HepG2 (cell line): ENCODE results near the gene TLN1. TPM values are rescaled to one million over a fixed set of nuclear protein-coding genes. Genes with fewer than 3 reads are reported as not detected.
A peak's percentile ranks its signal among the peaks of the same experiment; 100 is the strongest.

Source experiments
- ATAC-seq: fragments of 200-7000 bp; cut with Tn5 transposase; 3 replicates; pipeline ENCODE4 v1.9.1; 2020; ENCODE audit warnings: mild to moderate bottlenecking, moderate library complexity
- BruUV-seq: library from RNA; stranded (reverse); fragments of 400-500 nt; replicated peaks from 2 replicates; lab custom pipeline; 2021; lab: Mats Ljungman, UMichigan
- CTCF ChIA-PET: fragments of 300-600 bp; formaldehyde crosslinking; extraction: SDS; loops from one replicate; lab custom pipeline; 2021; ENCODE audit warnings: low total read pairs, inconsistent platforms, low intra/inter-chr PET ratio; lab: Yijun Ruan, JAX
- POLR2A ChIA-PET: fragments of 350-600 bp; sonication (Branson Sonifier 250); formaldehyde crosslinking; loops from one replicate; lab custom pipeline; 2020; ENCODE audit warnings: antibody characterized with exemption, inconsistent platforms; lab: Yijun Ruan, JAX
- DNase-seq: peaks from one replicate; pipeline ENCODE4 v3.0.0-alpha.2; 2015; ENCODE audit warnings: low spot score
- FAIRE-seq: peaks from 3 replicates; lab custom pipeline; 2011; peaks lifted over from hg19 to GRCh38; lab: Jason Lieb, UNC
- H2AFZ ChIP-seq: one replicate; pipeline ENCODE4 v1.6.1; 2011; ENCODE audit warnings: low read length, inconsistent platforms
- H3K27ac ChIP-seq: fragments of 300-600 bp; 3 replicates; pipeline ENCODE4 v1.8.0; 2011; ENCODE audit warnings: mixed run types, mild to moderate bottlenecking, mixed read lengths, low read length, inconsistent platforms; ENCODE audit not compliant: insufficient read depth; ENCODE audit errors: extremely low read length
- H3K27me3 ChIP-seq, 2 experiments: fragments of 200-600 bp in 1 of 2; 2 replicates in 1 of 2; 3 replicates in 1 of 2; pipeline versions ENCODE4 v1.6.0 to v1.8.0; 2011; ENCODE audit warnings: low read length in 2 of 2, mild to moderate bottlenecking in 2 of 2, moderate library complexity in 2 of 2, inconsistent platforms in 1 of 2; ENCODE audit not compliant: insufficient read depth in 2 of 2, control insufficient read depth in 1 of 2
- H3K36me3 ChIP-seq, 2 experiments: fragments of 200-600 bp in 1 of 2; replicated peaks in 1 of 2; 2 replicates in 1 of 2; 3 replicates in 1 of 2; pipeline versions ENCODE4 v1.5.1 to v1.8.0; 2011; ENCODE audit warnings: low read length in 2 of 2, inconsistent platforms in 1 of 2; ENCODE audit not compliant: insufficient read depth in 2 of 2, control insufficient read depth in 1 of 2
- H3K4me1 ChIP-seq: 2 replicates; pipeline ENCODE4 v1.5.1; 2012; ENCODE audit warnings: low read length, inconsistent platforms; ENCODE audit not compliant: insufficient read depth
- H3K4me2 ChIP-seq: 2 replicates; pipeline ENCODE4 v1.6.0; 2011; ENCODE audit warnings: low read depth, low read length, inconsistent platforms
- H3K4me3 ChIP-seq, 3 experiments: fragments of 200-600 bp in 1 of 3; sonication (generic), shearing (Covaris generic) in 1 of 3; replicated peaks in 1 of 3; 2 replicates each; pipeline ENCODE4 v1.5.1; 2011 to 2016; ENCODE audit warnings: low read length in 3 of 3, inconsistent platforms in 2 of 3, low read depth in 2 of 3, mild to moderate bottlenecking in 2 of 3, control low read depth in 1 of 3, mixed read lengths in 1 of 3; ENCODE audit not compliant: insufficient read depth in 1 of 3
- H3K79me2 ChIP-seq: one replicate; pipeline ENCODE4 v1.6.1; 2011; ENCODE audit warnings: low read length, inconsistent platforms; ENCODE audit not compliant: insufficient read depth
- H3K9ac ChIP-seq: 2 replicates; pipeline ENCODE4 v1.6.0; 2011; ENCODE audit warnings: mild to moderate bottlenecking, low read depth, low read length, inconsistent platforms; ENCODE audit not compliant: insufficient read depth
- H3K9me3 ChIP-seq: 2 replicates; pipeline ENCODE4 v1.5.1; 2012; ENCODE audit warnings: mild to moderate bottlenecking, low read length
- H4K20me1 ChIP-seq: 2 replicates; pipeline ENCODE4 v1.6.0; 2011; ENCODE audit warnings: inconsistent platforms, mild to moderate bottlenecking, low read length, moderate library complexity; ENCODE audit not compliant: insufficient read depth
- ATF1 ChIP-seq: IDR thresholded peaks from 2 replicates; pipeline ENCODE4 v1.6.1; 2016; ENCODE audit warnings: mild to moderate bottlenecking, control low read depth
- CHD4 ChIP-seq: fragments of 200-600 bp; sonication (generic); IDR thresholded peaks from 2 replicates; pipeline ENCODE4 v1.7.0; 2017; ENCODE audit warnings: mild to moderate bottlenecking, low read length, borderline replicate concordance
- DNMT1 ChIP-seq: sonication (generic); formaldehyde crosslinking; IDR thresholded peaks from 2 replicates; pipeline ENCODE4 v1.5.1; 2020; ENCODE audit warnings: mild to moderate bottlenecking, missing genetic modification reagents
- NFE2 ChIP-seq: sonication (generic); formaldehyde crosslinking; IDR thresholded peaks from 2 replicates; pipeline ENCODE4 v1.4.0; 2020; ENCODE audit warnings: missing genetic modification reagents
- NR2F6 ChIP-seq, 2 experiments: IDR thresholded peaks; 2 replicates each; pipeline ENCODE4 v1.6.1; 2016; ENCODE audit warnings: antibody characterized with exemption in 1 of 2, mild to moderate bottlenecking in 1 of 2
- PHF20 ChIP-seq: sonication (generic); formaldehyde crosslinking; IDR thresholded peaks from 2 replicates; pipeline ENCODE4 v1.5.0; 2020; ENCODE audit warnings: mild to moderate bottlenecking, missing genetic modification reagents
- RFX5 ChIP-seq: IDR thresholded peaks from 2 replicates; pipeline ENCODE4 v1.6.1; 2011; ENCODE audit warnings: low read depth, low read length, improper control_type of control experiment
- SAP130 ChIP-seq: IDR thresholded peaks from 2 replicates; pipeline ENCODE4 v1.6.1; 2016; ENCODE audit warnings: low read depth
- TCF12 ChIP-seq, 2 experiments: fragments of 450-650 bp in 1 of 2; sonication (generic) in 1 of 2; formaldehyde crosslinking in 1 of 2; IDR thresholded peaks; 2 replicates each; pipeline versions ENCODE4 v1.6.1 to v1.8.0; 2017 to 2022; ENCODE audit warnings: antibody characterized with exemption in 1 of 2, mild to moderate bottlenecking in 1 of 2, missing genetic modification reagents in 1 of 2, moderate library complexity in 1 of 2
- TOPORS ChIP-seq: sonication (generic); formaldehyde crosslinking; IDR thresholded peaks from 2 replicates; pipeline ENCODE4 v1.8.0; 2023; ENCODE audit warnings: mild to moderate bottlenecking, missing genetic modification reagents
- ZFX ChIP-seq: sonication (generic); formaldehyde crosslinking; IDR thresholded peaks from 2 replicates; pipeline ENCODE4 v1.4.0; 2020; ENCODE audit warnings: mild to moderate bottlenecking, low read depth, missing genetic modification reagents, moderate library complexity
- ZNF121 ChIP-seq: sonication (generic); formaldehyde crosslinking; IDR thresholded peaks from 2 replicates; pipeline ENCODE4 v1.5.0; 2020; ENCODE audit warnings: mild to moderate bottlenecking, missing genetic modification reagents
- ZNF280D ChIP-seq: sonication (generic); formaldehyde crosslinking; IDR thresholded peaks from 2 replicates; pipeline ENCODE4 v1.5.1; 2020; ENCODE audit warnings: mild to moderate bottlenecking, missing genetic modification reagents
- ZNF512B ChIP-seq: sonication (generic); formaldehyde crosslinking; IDR thresholded peaks from 2 replicates; pipeline ENCODE4 v1.5.1; 2020; ENCODE audit warnings: missing genetic modification reagents, mild to moderate bottlenecking, borderline replicate concordance
- ZNF570 ChIP-seq: sonication (generic); formaldehyde crosslinking; IDR thresholded peaks from 2 replicates; pipeline ENCODE4 v1.4.0; 2020; ENCODE audit warnings: mild to moderate bottlenecking, missing genetic modification reagents, borderline replicate concordance
- ZNF788 ChIP-seq: sonication (generic); formaldehyde crosslinking; IDR thresholded peaks from 2 replicates; pipeline ENCODE4 v1.5.0; 2020; ENCODE audit warnings: mild to moderate bottlenecking, missing genetic modification reagents, borderline replicate concordance
- ZSCAN29 ChIP-seq: sonication (generic); formaldehyde crosslinking; conservative IDR thresholded peaks from 2 replicates; pipeline ENCODE4 v1.4.0; 2020; ENCODE audit warnings: mild to moderate bottlenecking, missing genetic modification reagents
- ZZZ3 ChIP-seq: sonication (generic); formaldehyde crosslinking; IDR thresholded peaks from 2 replicates; pipeline ENCODE4 v1.4.0; 2020; ENCODE audit warnings: missing genetic modification reagents, mild to moderate bottlenecking, borderline replicate concordance
- WGBS: methylation state at CpG from one replicate; pipeline ENCODE4 v1.1.6; 2017; ENCODE audit warnings: low lambda C conversion rate; 5-methylcytosine and 5-hydroxymethylcytosine counted together
- in situ Hi-C: cut with HindIII; loops from 2 replicates; pipeline ENCODE4 v1.10.0; 2017; ENCODE audit warnings: low pct_unique_long_range_greater_than_20kb; ENCODE audit not compliant: extremely low pct_ligation_motif_present
- intact Hi-C: fragments of 100-400 bp; cut with micrococcal nuclease; formaldehyde crosslinking; loops from one replicate; pipeline ENCODE4 v1.10.0; 2022; ENCODE audit not compliant: unreplicated experiment
- polyA plus RNA-seq, 8 experiments: library from polyadenylated mRNA; depleted of rRNA in 3 of 8; stranded (reverse) in 7 of 8; unstranded in 1 of 8; fragments of >200 nt; fragmentation: Illumina TruSeq in 4 of 8; extraction: Trizol in 4 of 8; gene quantifications; 2 replicates each; pipeline versions ENCODE4 v1.2.1 to v1.2.3, GENCODE V29; 2011 to 2016; ENCODE audit warnings: low read depth in 4 of 8, missing spikeins in 1 of 8, mixed read lengths in 1 of 8; ENCODE audit not compliant: insufficient read depth in 1 of 8
- total RNA-seq, 5 experiments: library from RNA; depleted of rRNA; stranded (reverse); fragments of >200 nt; fragmentation: Illumina TruSeq; extraction: Trizol; gene quantifications; 2 replicates each; pipeline ENCODE4 v1.2.3, GENCODE V29; 2016; ENCODE audit warnings: low read depth in 1 of 5

The TLN1 gene
- total and polyA plus RNA-seq, 2 of the 13 experiments (the other 11 are each of a cell fraction or from before 2014, with no cell fraction given): 35.2 to 51.8 TPM

- 30% methylated on average over 16 of the region's 22 CpGs for WGBS
- no peak within 1 kb of the TSS for H3K27ac ChIP-seq
- TF ChIP-seq NR2F6 (IDR thresholded peaks at IDR 0.05) (no peak), NR2F6 (CRISPR knock-in tag; IDR thresholded peaks at IDR 0.05) (0 out of 2 replicates have a peak, but pooled peaks have one; percentile 14), ZNF280D (CRISPR knock-in tag) (no peak), DNMT1 (CRISPR knock-in tag) (0 out of 2 replicates have a peak, but pooled peaks have one; percentile 58), ZZZ3 (CRISPR knock-in tag) (no peak), RFX5 (no peak), ZNF788 (CRISPR knock-in tag) (no peak), SAP130 (CRISPR knock-in tag) (peak; percentile 40), PHF20 (CRISPR knock-in tag) (no peak), ATF1 (CRISPR knock-in tag) (no peak), ZFX (peak; percentile 62), ZNF121 (CRISPR knock-in tag) (no peak), ZSCAN29 (no peak), ZNF570 (CRISPR knock-in tag) (no peak), TCF12 (IDR thresholded peaks at IDR 0.05) (no peak), TCF12 (CRISPR knock-in tag; IDR thresholded peaks at IDR 0.05) (no peak), CHD4 (no peak), NFE2 (CRISPR knock-in tag) (no peak), ZNF512B (CRISPR knock-in tag) (no peak), TOPORS (CRISPR knock-in tag) (0 out of 2 replicates have a peak, but pooled peaks have one; percentile 45)
Observed at GRCh38 chr9:35650341-35651158, 81.4 kb downstream of the TLN1 start, which contains the start of gene SIT1. Gene SIT1, minus strand, starts transcription at chr9:35650931. Its CDS starts 78 bp downstream, at chr9:35650853.

More at GRCh38 chr9:35650341-35651158, 81.4 kb downstream of the TLN1 start, which contains the start of gene SIT1:
- FAIRE-seq (no peak), ATAC-seq (0 out of 3 replicates have a peak, but pooled peaks have one; percentile 7), DNase-seq (no peak)
- Histone ChIP-seq H3K4me2 (peak within 1 kb of the TSS; percentile 80), H4K20me1 (no peaks in the 10 kb centered on the region), H3K9me3 (no peaks in the 10 kb centered on the region), H3K79me2 (no peaks in the 10 kb centered on the region), H3K9ac (peak within 1 kb of the TSS; percentile 17; the same call in 1 of the 2 replicates), H3K4me1 (peaks cover 76% of the 10 kb centered on the region), H3K27me3 (peaks cover 2 to 22% of the 10 kb centered on the region in 2 experiments; a peak in 3 of 5 replicates), H2AFZ (no peak within 1 kb of the TSS), H3K36me3 (no peaks in the 10 kb centered on the region), H3K4me3 (peak within 1 kb of the TSS; percentile 15 to 63 (median 54); a peak in 5 of 6 replicates)
- ChIA-PET POLR2A (interaction anchor here (1.0 to 1.6 kb wide), 2 partner anchors 14 to 41 kb away, joined by 5 to 6 read pairs; partner anchors contain the start of gene ARHGEF39), CTCF (no interaction called here)
- in situ Hi-C loops (loop anchor here (10.0 kb wide), 1 partner anchor 536 kb away; the partner anchor contains the start of gene ATOSB), intact Hi-C loops (no loop called here)
- no TSS peak for BruUV-seq
